GM18858 (cell line): ENCODE data around the gene MAJIN.
"Not testable (repeated sequence)": the region's sequence is repeated elsewhere in the genome, so short reads cannot be mapped to it uniquely, and the experiment has no call there.

Source experiments
- ATAC-seq: cut with Tn5 transposase; IDR thresholded peaks from one replicate; pipeline ENCODE4 v1.9.1; 2021; ENCODE audit not compliant: unreplicated experiment

Gene MAJIN, protein sequence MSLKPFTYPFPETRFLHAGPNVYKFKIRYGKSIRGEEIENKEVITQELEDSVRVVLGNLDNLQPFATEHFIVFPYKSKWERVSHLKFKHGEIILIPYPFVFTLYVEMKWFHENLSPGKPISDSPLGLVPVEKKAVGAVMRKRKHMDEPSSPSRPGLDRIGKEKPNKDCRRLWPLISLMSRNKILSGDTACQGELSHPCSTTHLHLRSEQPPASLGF

GRCh38 chr11:64971421-64972233 is at the start of gene MAJIN:
Gene MAJIN, minus strand, starts transcription at chr11:64972108. Its CDS starts 12,703 bp downstream, at chr11:64959405.
- no peak for ATAC-seq

- ATAC-seq, result no peak
These were observed 49.6 kb upstream of the MAJIN start for GRCh38 chr11:65021509-65021908.

GRCh38 chr11:65021003-65021402 is 49.1 kb upstream of the MAJIN start:
- no peak for ATAC-seq

DNA sequence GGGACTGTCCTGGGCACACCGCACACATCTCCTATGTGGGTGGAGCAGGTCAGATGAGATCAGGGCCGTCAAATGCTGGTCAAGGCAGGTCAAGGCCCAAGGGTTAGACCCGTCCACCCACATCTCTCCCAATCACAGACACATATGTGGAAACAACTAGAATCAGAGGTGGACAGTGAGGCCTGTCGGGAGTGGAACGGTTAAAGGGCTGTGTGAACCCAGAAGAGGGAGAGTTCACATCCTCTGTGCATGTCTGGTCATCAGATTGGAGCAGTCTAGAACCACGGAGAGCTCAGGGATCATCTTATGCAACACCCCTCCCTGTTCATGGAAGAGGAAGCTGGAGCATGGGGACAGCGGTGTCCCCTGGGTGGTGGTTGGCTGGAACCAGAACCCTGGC is 47.9 kb upstream of the MAJIN start:
- no peak for ATAC-seq

GRCh38 chr11:65017937-65018336 is 46.0 kb upstream of the MAJIN start:
- ATAC-seq, result no peak

GRCh38 chr11:65016705-65017104 is 44.8 kb upstream of the MAJIN start:
- no peak for ATAC-seq

GRCh38 chr11:65014726-65015227 is 42.9 kb upstream of the MAJIN start:
- no peak for ATAC-seq

DNA sequence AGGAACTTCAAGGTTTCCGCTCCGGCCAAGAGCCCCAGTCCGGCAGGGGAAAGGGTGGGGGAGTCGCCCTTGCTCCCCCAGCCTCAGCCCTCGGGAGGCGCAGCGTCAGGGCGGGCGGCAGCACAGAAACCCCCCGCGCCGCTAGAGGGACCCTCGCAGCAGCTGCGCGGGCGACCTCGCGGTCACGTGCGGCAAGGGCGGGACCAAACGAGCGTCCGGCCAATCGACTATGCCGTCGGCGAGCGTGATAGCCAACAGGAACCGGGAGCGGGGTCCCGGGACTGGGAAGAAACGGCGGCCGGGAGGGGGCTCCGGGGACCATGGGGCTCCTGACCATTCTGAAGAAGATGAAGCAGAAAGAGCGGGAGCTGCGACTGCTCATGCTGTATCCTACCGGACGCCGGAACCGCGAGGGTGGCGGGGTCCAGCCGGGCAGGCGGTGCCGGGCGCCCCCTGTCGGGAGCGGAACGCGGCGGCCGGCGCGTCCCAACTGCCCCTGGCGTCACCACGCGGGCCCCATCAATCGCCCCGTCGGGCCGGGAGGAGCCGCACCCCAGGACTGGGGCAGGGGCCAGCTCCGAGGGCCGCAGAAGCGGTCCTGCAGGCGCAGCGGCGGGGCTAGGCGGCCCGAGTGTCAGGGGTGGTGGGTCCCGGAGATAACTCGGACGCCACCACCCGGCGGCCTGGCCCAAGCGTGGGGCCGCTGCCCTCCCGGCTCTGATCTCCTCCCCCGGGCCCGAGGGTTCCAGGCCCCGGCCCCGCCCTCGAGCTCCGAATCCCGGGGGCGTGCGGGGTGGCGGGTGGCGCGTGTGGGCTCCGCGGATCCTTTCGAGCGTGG is 42.2 kb upstream of the MAJIN start, which contains the start of gene ARL2:
Gene ARL2 (plus strand): TSS at position 273 of the 838 bp plus-strand sequence. CDS start 48 bp downstream, at position 321.
- peak; percentile 51 for ATAC-seq

DNA sequence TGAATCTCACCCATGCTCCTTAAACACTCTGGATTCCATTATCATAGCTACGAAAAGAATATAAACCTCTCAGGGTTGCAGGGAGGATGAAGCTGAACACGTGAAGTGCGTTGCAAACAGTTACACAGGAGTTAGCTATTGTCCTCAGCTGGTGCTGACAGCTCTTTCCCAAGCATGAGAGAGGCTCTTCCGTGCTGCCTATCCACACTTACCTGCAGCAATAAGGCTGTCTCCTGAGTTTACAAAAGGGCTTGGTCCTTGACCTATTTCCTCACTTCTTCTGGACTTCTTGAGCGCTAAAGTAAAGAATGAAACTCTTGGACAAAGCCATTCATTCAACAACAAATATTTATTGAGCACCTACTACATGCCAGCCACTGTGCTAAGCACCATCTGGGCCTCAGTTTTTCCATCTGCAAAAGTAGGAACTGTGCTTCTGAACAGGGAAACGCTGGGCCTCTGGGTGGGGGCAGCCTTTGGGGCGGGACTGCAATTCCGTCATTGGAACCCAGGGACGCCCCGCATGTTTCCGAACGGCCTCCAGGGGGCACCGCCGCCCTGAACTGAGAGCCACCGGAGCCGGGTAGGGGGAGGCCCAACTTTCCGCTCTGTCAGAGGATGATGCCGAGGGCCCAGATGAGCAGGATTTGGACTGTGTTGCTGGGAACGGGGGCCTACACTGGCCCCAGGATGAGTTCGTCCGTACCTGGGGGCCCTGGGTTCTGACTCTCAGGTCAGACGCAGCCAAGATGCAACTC is 41.4 kb upstream of the MAJIN start:
- peak; percentile 60 for ATAC-seq

- no peak for ATAC-seq
These were observed 37.0 kb upstream of the MAJIN start for GRCh38 chr11:65008873-65009272.

GRCh38 chr11:65008016-65008415 is 36.1 kb upstream of the MAJIN start:
- no peak for ATAC-seq

DNA sequence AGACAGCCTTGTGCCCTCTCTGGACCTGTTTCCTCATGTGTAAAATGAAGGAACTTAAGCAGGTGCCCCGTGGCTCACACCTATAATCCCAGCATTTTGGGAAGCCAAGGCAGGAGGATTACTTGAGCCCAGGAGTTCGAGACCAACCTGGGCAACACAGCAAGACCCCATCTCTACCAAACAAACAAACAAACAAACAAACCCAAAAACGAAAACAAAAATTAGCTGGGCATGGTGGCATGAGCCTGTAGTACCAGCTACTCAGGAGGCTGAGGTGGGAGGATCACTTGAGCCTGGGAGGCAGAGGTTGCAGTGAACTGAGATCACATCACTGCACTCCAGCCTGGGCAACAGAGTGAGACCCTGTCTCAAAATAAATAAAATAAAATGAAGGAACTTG is 32.1 kb upstream of the MAJIN start:
- not testable (repeated sequence) for ATAC-seq

DNA sequence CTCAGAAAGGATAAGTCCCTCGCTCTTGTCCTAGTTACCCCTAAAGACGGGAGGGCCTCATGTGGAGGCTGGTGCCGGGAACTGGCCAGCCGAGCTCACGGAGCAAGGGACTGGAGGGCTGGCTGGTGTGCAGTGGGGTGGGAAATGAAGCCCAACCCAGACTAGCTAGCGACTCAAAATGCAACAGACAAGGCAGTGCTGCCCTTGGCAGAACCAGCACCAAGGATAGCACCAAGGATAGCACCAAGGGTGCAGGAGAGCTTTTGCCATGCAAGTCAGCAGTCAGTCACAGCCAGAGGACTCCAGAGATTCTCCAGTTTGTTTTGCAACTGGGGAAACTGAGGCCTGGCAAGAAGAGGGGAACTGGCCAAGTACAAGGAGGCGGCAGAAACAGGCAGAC is 31.4 kb upstream of the MAJIN start:
- ATAC-seq, result no peak

DNA sequence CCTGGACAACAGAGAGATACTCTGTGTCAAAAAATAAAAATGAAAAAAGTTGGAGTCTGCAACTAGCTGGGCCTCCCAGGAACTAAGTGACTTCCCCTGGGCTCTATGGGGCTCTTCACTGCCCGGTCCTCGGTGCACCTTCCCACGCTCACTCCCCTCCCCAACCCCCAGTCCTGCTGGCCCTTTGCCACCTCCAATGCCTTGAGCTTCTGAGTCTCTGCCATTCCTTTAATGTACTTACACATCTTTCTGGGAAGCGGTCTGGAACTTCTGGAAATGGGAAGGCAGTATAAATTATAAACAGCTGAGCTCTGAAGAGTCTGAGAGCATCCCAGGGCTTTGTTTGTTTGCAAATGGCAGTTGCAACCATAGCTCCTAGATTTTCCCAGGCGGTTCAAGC is 30.8 kb upstream of the MAJIN start:
- no peak for ATAC-seq

GRCh38 chr11:64999478-64999877 is 27.6 kb upstream of the MAJIN start:
- no peak for ATAC-seq

DNA sequence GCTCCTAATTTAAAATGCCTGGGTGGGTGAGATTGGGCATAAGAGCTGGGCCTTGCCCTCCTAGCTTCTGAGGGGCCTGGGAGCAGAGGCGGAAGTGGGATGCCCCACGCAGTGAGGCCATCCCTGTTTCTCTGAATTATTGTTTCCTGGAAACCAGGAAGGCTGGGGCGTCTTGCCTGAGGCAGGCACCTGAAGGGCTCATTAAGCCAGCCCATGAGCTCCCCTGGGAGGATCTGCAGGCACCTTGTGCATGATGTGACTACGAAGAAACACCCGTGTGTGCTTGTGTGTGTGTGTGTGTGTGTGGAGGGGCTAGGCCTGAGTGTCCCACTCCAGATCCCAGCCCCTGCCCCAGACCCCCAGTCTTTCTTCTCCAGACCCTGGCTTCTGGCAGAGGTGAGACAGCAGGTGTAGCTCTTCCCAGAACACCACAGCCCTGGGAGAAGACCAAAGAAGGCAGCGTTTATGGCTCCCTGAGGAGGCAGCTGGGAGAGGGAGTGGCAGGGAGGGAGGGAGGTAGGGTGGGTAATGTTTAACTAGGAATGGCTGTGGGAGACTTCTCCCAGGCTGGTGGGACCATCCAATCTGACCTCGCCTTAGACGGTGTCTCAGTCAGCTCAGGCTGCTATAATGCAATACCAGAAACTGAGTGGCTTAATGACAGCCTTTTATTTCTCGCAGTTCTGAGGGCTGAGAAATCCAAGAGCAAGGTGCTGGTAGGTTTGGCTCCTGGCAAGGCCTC is 27.0 kb upstream of the MAJIN start:
- ATAC-seq, result no peak

GRCh38 chr11:64998141-64998540 is 26.2 kb upstream of the MAJIN start:
- ATAC-seq, result no peak

GRCh38 chr11:64996710-64997380 is 24.9 kb upstream of the MAJIN start, which contains the start of gene BATF2:
Gene BATF2, minus strand, starts transcription at chr11:64996971. Its CDS starts 57 bp downstream, at chr11:64996914.
- ATAC-seq, result no peak

DNA sequence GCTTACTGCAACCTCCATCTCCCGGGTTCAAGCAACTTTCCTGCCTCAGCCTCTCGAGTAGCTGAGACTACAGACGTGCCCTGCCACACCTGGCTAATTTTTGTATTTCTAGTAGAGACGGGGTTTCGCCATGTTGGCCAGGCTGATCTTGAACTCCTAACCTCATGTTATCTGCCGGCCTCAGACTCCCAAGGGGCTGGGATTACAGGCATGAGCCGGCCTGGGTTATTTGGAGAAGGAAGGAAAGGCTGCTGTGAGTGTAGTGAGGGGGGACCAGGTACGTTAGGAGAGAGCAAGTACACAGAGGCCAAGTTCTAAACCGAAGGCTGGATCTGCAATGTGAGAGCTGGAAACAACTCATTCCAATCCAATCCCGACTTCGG is 24.4 kb upstream of the MAJIN start:
- no peak for ATAC-seq
